GM21381 (cell line): ENCODE results near the gene NOTCH1.

Experiments
- ATAC-seq: cut with Tn5 transposase; IDR thresholded peaks from one replicate; pipeline ENCODE4 v1.9.1; 2021; ENCODE audit warnings: mild to moderate bottlenecking, moderate library complexity; ENCODE audit not compliant: unreplicated experiment

NOTCH1 gene

GRCh38 chr9:136488247-136489214 is 57.3 kb downstream of the NOTCH1 start:
- no peak for ATAC-seq

DNA sequence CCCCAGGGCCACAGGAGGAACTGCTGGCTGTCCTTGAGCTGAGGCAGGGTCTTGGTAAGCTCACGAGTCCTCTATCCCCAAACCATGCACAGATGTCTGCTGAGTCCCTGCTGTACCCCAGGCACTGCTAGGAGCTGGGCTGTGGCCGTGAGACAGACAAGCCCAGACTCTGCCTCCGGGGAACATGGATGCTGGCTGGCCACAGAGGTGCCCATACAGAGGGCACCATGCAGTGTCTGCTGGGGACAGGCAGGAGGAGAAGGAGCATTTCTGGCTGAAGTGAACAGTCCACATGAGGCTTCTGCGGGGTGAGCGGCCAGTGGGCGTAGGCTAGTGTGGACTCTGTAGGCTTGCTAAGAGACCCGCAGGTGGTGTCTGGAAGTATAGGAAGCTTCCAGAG is 58.2 kb downstream of the NOTCH1 start:
- no peak for ATAC-seq

GRCh38 chr9:136486823-136487620 is 58.8 kb downstream of the NOTCH1 start:
- no peak for ATAC-seq

- no peak for ATAC-seq
Measured at GRCh38 chr9:136486131-136486530, 59.7 kb downstream of the NOTCH1 start.

DNA sequence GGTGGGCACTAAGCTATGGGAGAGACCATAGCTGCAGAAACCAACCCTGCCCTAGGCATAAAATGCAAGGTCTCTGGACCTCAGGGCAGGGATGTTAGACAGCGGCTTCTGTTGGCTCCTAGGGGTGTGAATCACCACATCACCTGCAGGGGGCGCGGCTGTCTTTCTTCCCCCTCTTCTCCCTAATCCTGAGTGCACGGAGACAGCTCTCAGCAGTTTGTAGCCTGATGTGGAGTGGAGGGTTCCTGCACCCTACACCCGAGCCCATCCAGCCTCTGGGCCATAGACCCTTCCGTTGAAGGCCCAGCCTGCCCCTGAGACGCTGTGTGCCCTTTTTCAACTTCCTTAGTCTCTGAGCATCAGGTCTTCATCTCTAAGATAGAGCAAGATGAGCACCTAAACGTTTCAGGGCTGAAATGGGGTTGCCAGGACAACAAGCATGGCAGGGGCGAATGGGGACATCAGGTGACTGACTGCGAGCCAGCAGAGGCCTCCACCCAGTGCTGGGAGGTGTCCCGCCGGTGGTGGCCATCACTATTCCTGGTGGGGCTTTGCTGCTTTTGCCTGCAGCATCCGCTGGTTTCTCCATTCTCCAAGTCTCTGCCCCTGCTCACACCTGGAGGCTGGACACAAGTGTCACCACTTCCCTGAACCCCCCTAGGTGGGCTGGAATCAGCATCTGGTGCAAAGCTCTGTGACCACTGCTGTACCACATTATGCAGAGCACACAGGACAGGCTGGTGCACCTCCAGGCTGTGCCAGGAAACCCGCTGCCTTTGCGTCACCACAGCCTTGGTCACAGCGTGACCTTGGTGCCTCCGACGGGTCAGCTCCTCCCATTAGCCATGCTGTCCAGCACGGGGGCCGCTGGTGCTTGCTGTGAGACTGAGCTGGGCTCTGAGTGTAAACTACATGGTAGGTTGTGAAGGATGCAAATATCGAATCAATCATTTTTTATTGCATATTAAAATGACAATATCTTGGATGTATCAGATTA is 60.5 kb downstream of the NOTCH1 start:
- ATAC-seq: no peak

- no peak for ATAC-seq
Measured at GRCh38 chr9:136484153-136485048, 61.4 kb downstream of the NOTCH1 start.

- ATAC-seq: peak; percentile 62
Measured at GRCh38 chr9:136483589-136484152, 62.2 kb downstream of the NOTCH1 start.

GRCh38 chr9:136482793-136483588 is 62.9 kb downstream of the NOTCH1 start, which contains the start of gene SEC16A:
Gene SEC16A (minus strand): TSS chr9:136483040. CDS start chr9:136477615, 5,425 bp downstream.
- peak; percentile 47 for ATAC-seq

- ATAC-seq: no peak
Measured at GRCh38 chr9:136482046-136482792, 63.6 kb downstream of the NOTCH1 start.

GRCh38 chr9:136481558-136481957 is 64.3 kb downstream of the NOTCH1 start:
- no peak for ATAC-seq

DNA sequence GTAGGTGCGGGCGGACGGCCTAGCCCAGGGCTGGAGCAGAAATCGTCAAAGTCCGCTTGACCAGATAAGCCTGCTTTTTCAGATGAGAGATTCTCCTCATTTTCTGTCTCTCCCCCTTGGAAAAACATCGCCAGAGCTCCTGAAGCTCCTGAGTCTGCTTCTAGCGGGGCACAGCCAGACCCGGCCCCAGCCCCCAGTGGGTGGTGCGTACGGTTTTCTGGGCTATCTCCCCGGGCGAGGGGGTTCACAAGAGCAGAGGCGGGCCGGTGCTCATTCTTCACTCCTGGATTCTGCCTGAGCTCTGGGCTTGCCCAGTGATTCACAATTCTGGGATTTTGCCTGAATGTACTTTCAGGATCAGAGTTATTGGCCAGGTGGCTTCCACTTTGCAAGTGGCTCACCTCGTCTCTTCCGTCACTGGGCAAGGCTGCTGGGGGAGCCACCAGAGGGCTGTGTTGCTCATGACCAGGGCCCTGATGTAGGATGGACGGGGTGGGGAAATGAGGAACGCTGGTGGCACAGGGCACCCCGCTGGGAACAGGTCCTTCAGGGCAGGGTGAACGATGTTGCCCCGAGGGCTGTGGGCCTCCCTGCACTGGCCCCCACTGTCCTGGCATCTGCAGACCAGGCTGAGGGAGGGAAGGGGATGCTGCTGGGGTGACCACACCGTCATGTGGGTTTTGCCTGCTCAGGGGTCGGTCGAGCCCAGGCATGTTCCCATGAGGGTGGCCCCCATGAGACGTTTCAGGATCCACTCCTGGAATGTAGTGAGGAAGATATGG is 69.3 kb downstream of the NOTCH1 start:
- ATAC-seq: no peak

GRCh38 chr9:136474974-136475865 is 70.6 kb downstream of the NOTCH1 start:
- ATAC-seq: no peak

- ATAC-seq: no peak
Measured at GRCh38 chr9:136474021-136474640, 71.7 kb downstream of the NOTCH1 start.

DNA sequence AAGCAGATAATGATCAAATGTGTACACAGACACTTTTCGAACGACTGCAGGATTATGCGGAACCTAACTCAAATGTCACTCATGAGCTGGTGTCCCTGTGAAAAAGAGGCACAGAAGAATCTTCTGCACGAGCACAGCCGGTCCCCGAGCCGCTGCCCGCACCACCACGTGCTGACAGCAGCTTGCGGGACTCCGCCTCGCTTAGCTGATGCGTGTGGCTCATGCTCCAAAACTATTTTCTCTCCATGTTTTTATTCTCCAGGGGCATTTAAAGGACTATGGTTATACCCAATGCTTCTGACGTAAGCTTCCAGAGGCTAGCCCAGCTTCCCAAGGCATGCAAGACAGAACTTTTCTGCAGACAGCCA is 72.5 kb downstream of the NOTCH1 start:
- no peak for ATAC-seq

- no peak for ATAC-seq
Measured at GRCh38 chr9:136472640-136473353, 73.1 kb downstream of the NOTCH1 start.
